Glutamatergic neuron (in vitro differentiated cells): ENCODE data around the gene STRA8. TPM values are rescaled to one million over a fixed set of nuclear protein-coding genes. Genes with fewer than 3 reads are reported as not detected.

ENCODE experiments used
- DNase-seq: peaks from one replicate; pipeline ENCODE4 v3.0.0; 2022
- H3K27ac Mint-ChIP-seq: one replicate; pipeline ENCODE4 v1.8.0; 2020; ENCODE audit warnings: mild to moderate bottlenecking, mixed read lengths, inconsistent platforms; ENCODE audit not compliant: unreplicated experiment
- H3K27me3 Mint-ChIP-seq: one replicate; pipeline ENCODE4 v1.8.0; 2020; ENCODE audit warnings: mild to moderate bottlenecking, moderate library complexity, mixed read lengths, inconsistent platforms; ENCODE audit not compliant: unreplicated experiment
- H3K36me3 Mint-ChIP-seq: one replicate; pipeline ENCODE4 v1.8.0; 2020; ENCODE audit warnings: mild to moderate bottlenecking, mixed read lengths, inconsistent platforms; ENCODE audit not compliant: unreplicated experiment
- H3K4me1 Mint-ChIP-seq: one replicate; pipeline ENCODE4 v1.8.0; 2020; ENCODE audit warnings: mild to moderate bottlenecking, low read depth, mixed read lengths, inconsistent platforms; ENCODE audit not compliant: unreplicated experiment
- H3K4me3 Mint-ChIP-seq: one replicate; pipeline ENCODE4 v1.8.0; 2020; ENCODE audit warnings: mild to moderate bottlenecking, mixed read lengths, inconsistent platforms; ENCODE audit not compliant: unreplicated experiment
- H3K9me3 Mint-ChIP-seq: one replicate; pipeline ENCODE4 v1.8.0; 2020; ENCODE audit warnings: mild to moderate bottlenecking, moderate library complexity, mixed read lengths, inconsistent platforms; ENCODE audit not compliant: unreplicated experiment
- CTCF ChIP-seq: fragments of 200-600 bp; sonication (generic); IDR thresholded peaks from one replicate; pipeline ENCODE4 v1.5.0; 2021; ENCODE audit not compliant: partially characterized antibody, unreplicated experiment
- total RNA-seq: library from RNA; stranded (reverse); fragmentation: NEBNext Ultra II Directional; extraction: Animal tissue kit (Norgen Biotek cat#: 25700); gene quantifications from one replicate; pipeline ENCODE4 v1.2.1, GENCODE V29; 2021; ENCODE audit not compliant: unreplicated experiment

STRA8 gene
- total RNA-seq, 1 donor from 2014 or later = not detected

- Mint-ChIP-seq H3K27ac (no peak overlapping the region), H3K27me3 (no peaks in the 10 kb centered on the region), H3K4me3 (no peak overlapping the region), H3K4me1 (no peaks in the 10 kb centered on the region), H3K9me3 (no peaks in the 10 kb centered on the region), H3K36me3 (no peaks in the 10 kb centered on the region)
- no peak for TF ChIP-seq CTCF
- DNase-seq = no peak
These were observed 53.2 kb downstream of the STRA8 start for GRCh38 chr7:135286876-135287275.

GRCh38 chr7:135290594-135290993 lies 57.0 kb downstream of the STRA8 start:
- no peak for TF ChIP-seq CTCF
- H3K9me3 Mint-ChIP-seq = no peaks in the 10 kb centered on the region
- DNase-seq = no peak
- no peaks in the 10 kb centered on the region for H3K4me1 Mint-ChIP-seq
- no peaks in the 10 kb centered on the region for H3K27me3 Mint-ChIP-seq
- no peaks in the 10 kb centered on the region for H3K36me3 Mint-ChIP-seq
- no peak overlapping the region for H3K4me3 Mint-ChIP-seq
- H3K27ac Mint-ChIP-seq = no peak overlapping the region

- Mint-ChIP-seq H3K27me3 (no peaks in the 10 kb centered on the region), H3K36me3 (no peaks in the 10 kb centered on the region), H3K9me3 (no peaks in the 10 kb centered on the region), H3K4me3 (no peak overlapping the region), H3K27ac (no peak overlapping the region), H3K4me1 (no peaks in the 10 kb centered on the region)
- no peak for DNase-seq
- TF ChIP-seq CTCF = no peak
These were observed 58.2 kb downstream of the STRA8 start for GRCh38 chr7:135291809-135292253.

GRCh38 chr7:135299235-135299634 lies 65.6 kb downstream of the STRA8 start:
- no peaks in the 10 kb centered on the region for H3K9me3 Mint-ChIP-seq
- peaks cover 5% of the 10 kb centered on the region for H3K36me3 Mint-ChIP-seq
- no peak for DNase-seq

More at GRCh38 chr7:135299235-135299634, 65.6 kb downstream of the STRA8 start:
- no peak overlapping the region for H3K4me3 Mint-ChIP-seq
- H3K27me3 Mint-ChIP-seq = peaks cover 2% of the 10 kb centered on the region
- peaks cover 2% of the 10 kb centered on the region for H3K4me1 Mint-ChIP-seq
- H3K27ac Mint-ChIP-seq = no peak overlapping the region
- TF ChIP-seq CTCF = no peak
